GM18519 (cell line): ENCODE results near the gene FOXQ1.

Source experiments
- ATAC-seq: cut with Tn5 transposase; IDR thresholded peaks from one replicate; pipeline ENCODE4 v1.9.1; 2021; ENCODE audit warnings: mild to moderate bottlenecking, moderate library complexity; ENCODE audit not compliant: unreplicated experiment, low FRiP score

Gene FOXQ1

DNA sequence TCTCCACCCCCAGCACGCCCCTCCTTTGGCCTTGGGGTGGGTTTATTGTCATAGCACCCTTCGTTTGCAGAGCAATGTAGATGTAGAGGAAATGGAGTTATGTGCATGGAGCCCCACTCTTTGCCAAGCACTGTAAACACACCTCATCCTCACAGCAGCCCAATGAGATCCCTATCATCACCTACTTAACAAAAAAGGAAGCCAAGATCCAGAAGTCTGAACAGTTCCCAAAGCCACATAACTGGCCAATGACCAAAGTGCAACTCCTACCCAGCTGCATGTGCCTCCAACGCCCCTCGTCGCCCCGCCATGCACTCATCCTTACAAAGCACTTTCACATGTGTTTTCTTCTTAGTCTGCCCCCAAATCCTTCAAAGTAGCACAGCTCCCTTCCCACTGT lies 21.8 kb upstream of the FOXQ1 start:
- ATAC-seq = no peak

GRCh38 chr6:1290805-1291204 lies 21.1 kb upstream of the FOXQ1 start:
- ATAC-seq = no peak

- ATAC-seq = no peak
Observed at GRCh38 chr6:1291381-1291780, 20.5 kb upstream of the FOXQ1 start.

DNA sequence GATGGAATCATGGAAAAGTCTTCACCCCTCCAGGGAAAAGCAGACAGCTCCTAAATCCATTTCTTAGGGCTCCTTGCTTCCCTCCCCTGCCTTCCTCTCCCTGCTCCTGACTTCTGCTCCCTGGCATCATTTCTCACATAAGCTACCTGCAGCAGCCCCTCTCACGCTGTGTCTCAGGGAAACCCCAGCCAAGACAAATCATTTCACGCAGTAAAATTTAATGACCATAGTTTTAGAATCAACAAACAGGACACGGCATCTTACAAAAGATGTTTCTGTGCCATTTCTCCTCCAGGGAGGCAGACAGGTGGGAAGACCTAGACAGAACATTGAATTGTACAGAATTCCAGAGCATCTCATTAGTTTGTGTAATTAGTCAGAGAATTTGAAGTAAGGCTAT lies 16.5 kb upstream of the FOXQ1 start:
- no peak for ATAC-seq

DNA sequence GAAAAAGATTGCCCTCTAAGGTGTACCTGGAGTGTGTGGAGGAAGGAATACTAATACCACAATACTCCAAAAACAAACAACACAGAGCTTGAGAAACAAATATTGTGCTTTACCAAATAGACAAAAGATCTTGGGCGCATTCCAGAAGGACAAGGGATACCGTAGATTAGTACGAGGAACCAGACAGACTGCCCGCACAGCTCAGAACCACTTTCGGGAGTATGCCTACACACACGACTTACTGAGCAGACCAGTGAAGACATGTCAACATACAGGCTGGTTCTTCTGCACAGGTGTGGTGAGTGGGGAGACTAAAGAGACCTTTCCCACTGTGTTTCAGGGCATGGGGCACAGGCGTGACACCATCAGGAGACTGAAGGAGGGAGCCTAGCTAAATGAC lies 15.8 kb upstream of the FOXQ1 start:
- no peak for ATAC-seq

DNA sequence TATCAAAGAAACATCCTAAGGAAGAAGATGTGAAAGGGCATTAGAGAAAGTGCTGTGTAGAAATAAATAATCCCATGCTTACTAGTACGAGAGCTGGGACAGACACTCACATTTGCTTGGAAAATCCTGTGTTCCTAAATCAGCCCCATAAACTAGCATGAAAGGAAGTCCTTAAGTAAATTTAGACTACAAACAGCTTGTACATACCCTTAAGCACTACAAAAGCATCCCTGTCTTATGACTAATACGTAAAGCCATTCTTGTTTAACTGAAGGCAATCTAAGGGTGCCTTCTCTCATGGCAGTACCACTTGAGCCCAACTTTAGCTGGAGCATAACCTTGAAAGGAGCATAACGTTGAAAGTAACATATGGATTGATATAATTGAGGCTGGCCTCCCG lies 15.4 kb upstream of the FOXQ1 start:
- no peak for ATAC-seq

- no peak for ATAC-seq
Observed at GRCh38 chr6:1297746-1298145, 14.2 kb upstream of the FOXQ1 start.

GRCh38 chr6:1298768-1299167 lies 13.1 kb upstream of the FOXQ1 start:
- no peak for ATAC-seq

- no peak for ATAC-seq
Observed at GRCh38 chr6:1306133-1306532, 5.8 kb upstream of the FOXQ1 start.

GRCh38 chr6:1309366-1309765 lies 2.5 kb upstream of the FOXQ1 start:
- ATAC-seq = no peak

DNA sequence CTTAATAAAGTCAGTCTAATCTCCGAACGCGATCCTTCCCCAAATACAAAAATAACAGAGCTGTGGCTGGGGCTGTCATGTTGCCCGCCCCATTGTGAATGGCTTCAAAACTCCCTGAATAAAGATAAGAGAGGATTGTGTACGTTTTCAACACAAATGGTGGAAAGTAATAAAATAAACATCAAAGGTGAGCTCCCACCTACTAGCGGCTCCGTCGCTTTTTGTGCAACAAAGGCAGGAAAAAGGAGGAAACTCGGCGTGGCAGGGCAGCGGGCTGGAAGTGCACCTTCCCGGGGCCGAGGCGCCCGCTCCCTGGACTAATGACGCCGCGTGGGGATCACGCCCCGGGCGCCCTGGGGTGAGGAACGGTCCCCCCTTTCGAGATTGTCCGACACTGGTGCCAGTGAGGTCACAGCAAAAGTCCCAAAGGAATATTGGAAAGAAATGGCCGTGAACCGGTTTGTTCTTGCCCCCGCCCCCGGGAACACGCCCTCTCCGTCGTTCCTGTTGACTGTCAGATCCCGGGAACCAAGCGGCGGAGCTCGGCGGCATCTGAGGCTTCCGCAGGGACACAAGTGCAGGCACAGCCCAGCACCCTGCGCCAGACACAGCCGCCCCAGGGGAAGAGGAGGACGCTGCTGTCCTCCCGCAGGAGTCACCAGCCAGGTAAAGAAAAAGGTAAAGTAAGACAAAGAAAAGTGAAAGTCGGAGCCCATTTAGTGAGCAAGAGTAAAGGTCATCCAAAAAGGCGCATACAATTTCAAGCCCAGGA lies 1.1 kb upstream of the FOXQ1 start:
- ATAC-seq = no peak

DNA sequence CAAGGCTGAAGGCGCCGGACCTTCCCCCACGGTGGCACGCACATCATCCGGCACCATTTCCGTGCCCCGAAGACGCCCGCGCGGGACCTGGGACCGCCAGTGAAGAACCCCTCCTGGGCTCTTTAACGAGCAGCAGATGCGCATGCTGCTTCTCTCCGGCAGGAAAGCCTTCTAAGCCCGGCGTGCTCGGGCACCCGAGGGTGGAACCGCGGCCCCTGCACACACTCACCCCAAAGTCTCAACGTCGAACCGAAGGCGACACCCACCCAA lies 240 bp downstream of the FOXQ1 start:
- no peak for ATAC-seq

DNA sequence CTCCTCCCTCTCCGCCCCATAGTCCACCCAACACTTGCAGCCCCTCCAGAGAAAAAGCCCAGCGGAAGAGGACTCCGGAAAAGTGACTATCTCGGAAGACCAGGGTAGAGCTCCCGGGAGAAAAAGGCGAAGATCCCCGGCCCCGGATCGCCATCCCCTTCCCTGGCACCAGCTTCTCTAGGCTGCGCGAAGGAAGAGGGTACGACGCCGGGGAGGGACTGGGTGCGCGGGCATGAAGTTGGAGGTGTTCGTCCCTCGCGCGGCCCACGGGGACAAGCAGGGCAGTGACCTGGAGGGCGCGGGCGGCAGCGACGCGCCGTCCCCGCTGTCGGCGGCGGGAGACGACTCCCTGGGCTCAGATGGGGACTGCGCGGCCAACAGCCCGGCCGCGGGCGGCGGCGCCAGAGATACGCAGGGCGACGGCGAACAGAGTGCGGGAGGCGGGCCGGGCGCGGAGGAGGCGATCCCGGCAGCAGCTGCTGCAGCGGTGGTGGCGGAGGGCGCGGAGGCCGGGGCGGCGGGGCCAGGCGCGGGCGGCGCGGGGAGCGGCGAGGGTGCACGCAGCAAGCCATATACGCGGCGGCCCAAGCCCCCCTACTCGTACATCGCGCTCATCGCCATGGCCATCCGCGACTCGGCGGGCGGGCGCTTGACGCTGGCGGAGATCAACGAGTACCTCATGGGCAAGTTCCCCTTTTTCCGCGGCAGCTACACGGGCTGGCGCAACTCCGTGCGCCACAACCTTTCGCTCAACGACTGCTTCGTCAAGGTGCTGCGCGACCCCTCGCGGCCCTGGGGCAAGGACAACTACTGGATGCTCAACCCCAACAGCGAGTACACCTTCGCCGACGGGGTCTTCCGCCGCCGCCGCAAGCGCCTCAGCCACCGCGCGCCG lies 822 bp downstream of the FOXQ1 start:
- ATAC-seq = no peak

GRCh38 chr6:1313384-1313766 lies 1.5 kb downstream of the FOXQ1 start:
- ATAC-seq = no peak

GRCh38 chr6:1313767-1314503 lies 2.0 kb downstream of the FOXQ1 start:
- no peak for ATAC-seq

DNA sequence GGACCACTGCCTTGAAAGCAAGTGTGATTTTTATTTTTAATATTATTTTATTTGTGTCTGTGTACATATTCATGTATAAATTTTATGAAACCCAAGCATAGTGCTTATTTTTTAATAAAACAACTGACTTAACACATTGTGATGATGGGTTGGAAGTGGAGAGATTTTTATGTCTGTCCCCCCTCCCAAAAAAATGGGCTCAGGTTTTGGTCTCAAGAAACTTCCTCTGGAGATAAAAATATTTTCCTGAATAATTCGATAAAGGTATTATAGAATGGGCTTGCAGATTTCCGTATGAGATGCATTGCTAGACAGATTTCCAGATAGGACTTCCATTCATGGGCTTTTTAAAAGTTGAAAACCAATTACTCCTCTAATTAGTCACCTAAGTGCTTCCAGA lies 2.7 kb downstream of the FOXQ1 start:
- ATAC-seq = no peak

DNA sequence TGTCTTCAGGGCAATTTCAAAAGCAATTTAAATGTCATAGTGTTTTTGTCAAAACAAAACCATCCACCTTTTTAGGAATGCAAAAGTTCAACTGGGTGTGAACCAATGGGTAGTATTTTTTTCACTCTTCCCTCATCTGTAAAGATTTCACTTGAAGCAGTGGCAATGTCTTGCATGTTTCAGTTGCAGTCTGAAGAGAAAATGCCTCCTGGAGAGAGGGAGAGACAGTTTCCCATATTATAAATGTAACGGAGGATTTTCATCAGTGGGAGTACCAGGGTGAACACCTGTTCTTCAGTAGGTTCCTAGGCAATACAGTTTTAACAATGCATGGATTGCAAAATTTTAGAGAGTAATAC lies 3.3 kb downstream of the FOXQ1 start:
- no peak for ATAC-seq

DNA sequence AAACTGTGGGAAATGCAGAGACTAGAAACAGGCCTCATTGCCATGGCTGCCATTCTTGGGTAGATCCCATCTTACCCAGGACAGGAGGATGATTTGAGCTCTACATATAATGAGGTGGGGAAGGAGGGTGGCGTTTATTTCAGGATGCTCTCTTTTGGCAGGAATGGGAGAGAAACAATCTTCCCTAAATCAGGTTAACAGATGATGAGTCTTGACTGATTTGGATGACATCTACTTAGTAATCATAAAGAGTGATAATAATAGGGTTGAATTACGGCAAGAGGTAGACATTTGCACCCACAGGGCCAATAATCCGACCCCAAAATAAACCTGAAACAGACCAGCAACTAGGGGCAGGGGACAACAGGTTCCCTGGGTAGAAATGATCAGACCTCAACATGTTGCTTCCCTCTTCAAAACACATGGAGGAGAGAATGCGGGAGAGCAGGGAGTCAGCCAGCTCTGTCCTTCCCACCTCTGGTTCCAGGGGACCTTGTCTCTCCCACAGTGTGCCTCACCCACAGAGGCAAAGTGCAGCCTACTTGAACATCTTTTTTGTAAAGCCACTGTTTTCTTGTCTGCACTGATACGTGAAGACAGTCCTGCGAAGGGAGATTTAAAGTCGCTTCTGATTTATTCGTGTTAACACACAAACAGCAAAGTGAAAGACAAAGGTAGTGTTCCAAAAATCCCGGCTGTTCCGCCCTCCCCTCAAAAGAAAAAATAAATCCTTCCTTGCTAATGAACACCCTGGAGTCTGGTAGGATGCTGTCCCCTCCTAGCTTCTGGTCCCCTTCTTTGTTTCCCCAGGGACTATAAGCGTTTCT lies 3.9 kb downstream of the FOXQ1 start:
- ATAC-seq = no peak

- no peak for ATAC-seq
Observed at GRCh38 chr6:1316489-1316971, 4.6 kb downstream of the FOXQ1 start.

DNA sequence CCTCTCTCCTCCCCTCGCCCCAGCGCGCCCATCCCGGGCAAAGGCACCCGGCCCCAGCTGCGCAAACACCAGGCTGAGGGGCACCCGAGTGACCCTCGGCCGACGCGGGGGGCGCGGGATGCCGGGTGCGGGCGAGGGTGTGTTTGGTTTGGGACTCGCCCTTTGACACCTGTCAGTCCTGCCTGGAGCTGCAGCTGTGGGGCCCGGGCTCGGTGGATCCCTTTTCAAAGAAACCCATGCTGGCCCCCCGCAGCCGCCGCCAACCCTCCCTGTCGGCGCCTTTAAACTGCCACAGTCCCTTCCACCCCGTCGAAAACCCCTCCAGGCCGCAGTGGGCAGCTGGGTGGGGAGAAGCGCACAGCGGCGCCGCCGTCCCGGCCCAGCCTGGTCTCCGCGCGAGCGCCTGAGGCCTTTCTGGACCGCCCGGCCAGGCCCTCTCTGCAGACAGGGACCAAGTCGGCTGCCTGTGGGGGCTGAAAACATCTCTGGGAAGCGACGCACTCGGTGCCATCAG lies 5.5 kb downstream of the FOXQ1 start:
- no peak for ATAC-seq
